Fibroblast of lung (primary cell): ENCODE data around the gene OLA1. TPM values are rescaled to one million over a fixed set of nuclear protein-coding genes. Genes with fewer than 3 reads are reported as not detected.

Source experiments
- DNase-seq, 2 donors: peaks; one replicate each; pipeline versions ENCODE4 v3.0.0 to v3.0.0-alpha.2; 2010; ENCODE audit warnings: low read depth in 2 of 2
- H2AFZ ChIP-seq: 2 replicates; pipeline ENCODE4 v1.5.1; 2012; ENCODE audit warnings: low read length, control low read depth, inconsistent platforms
- H3K27ac ChIP-seq: 2 replicates; pipeline ENCODE4 v1.5.1; 2011; ENCODE audit warnings: low read length, control low read depth; ENCODE audit not compliant: insufficient read depth
- H3K27me3 ChIP-seq: 2 replicates; pipeline ENCODE4 v1.5.1; 2011; ENCODE audit warnings: mild to moderate bottlenecking, low read length; ENCODE audit not compliant: control insufficient read depth, insufficient read depth
- H3K36me3 ChIP-seq: 2 replicates; pipeline ENCODE4 v1.5.1; 2011; ENCODE audit warnings: low read length; ENCODE audit not compliant: control insufficient read depth, insufficient read depth
- H3K4me1 ChIP-seq: 2 replicates; pipeline ENCODE4 v1.5.1; 2011; ENCODE audit warnings: low read length; ENCODE audit not compliant: control insufficient read depth, insufficient read depth; ENCODE audit errors: extremely low read depth
- H3K4me2 ChIP-seq: 2 replicates; pipeline ENCODE4 v1.5.1; 2011; ENCODE audit warnings: low read length, control low read depth; ENCODE audit not compliant: insufficient read depth; ENCODE audit errors: extremely low read depth
- H3K4me3 ChIP-seq, 4 experiments: fragments of 200-600 bp in 1 of 4; sonication (generic) in 1 of 4; replicated peaks in 1 of 4; 2 replicates each; pipeline ENCODE4 v1.5.1; 2011 to 2016; ENCODE audit warnings: low read length in 4 of 4, low read depth in 3 of 4, mild to moderate bottlenecking in 3 of 4, control low read depth in 2 of 4, inconsistent platforms in 1 of 4, mixed read lengths in 1 of 4; ENCODE audit not compliant: insufficient read depth in 1 of 4; ENCODE audit errors: control extremely low read depth in 1 of 4
- H3K79me2 ChIP-seq: 2 replicates; pipeline ENCODE4 v1.5.1; 2012; ENCODE audit warnings: mild to moderate bottlenecking, low read length, inconsistent platforms; ENCODE audit not compliant: control insufficient read depth, insufficient read depth
- H3K9ac ChIP-seq: 2 replicates; pipeline ENCODE4 v1.5.1; 2011; ENCODE audit warnings: mild to moderate bottlenecking, low read length, control low read depth; ENCODE audit not compliant: insufficient read depth
- H3K9me3 ChIP-seq: 2 replicates; pipeline ENCODE4 v1.5.1; 2012; ENCODE audit warnings: low read depth, low read length; ENCODE audit not compliant: control insufficient read depth, insufficient read depth
- H4K20me1 ChIP-seq: 2 replicates; pipeline ENCODE4 v1.5.1; 2011; ENCODE audit warnings: low read length; ENCODE audit not compliant: control insufficient read depth, insufficient read depth; ENCODE audit errors: extremely low read depth
- CTCF ChIP-seq, 2 donors: IDR thresholded peaks in 1 of 2; conservative IDR thresholded peaks in 1 of 2; 1 replicate in 1 of 2; 2 replicates in 1 of 2; pipeline ENCODE4 v1.5.1; 2011 to 2012; ENCODE audit warnings: low read length in 2 of 2, control low read depth in 1 of 2, inconsistent platforms in 1 of 2, low read depth in 1 of 2, mild to moderate bottlenecking in 1 of 2
- EZH2 ChIP-seq: IDR thresholded peaks from 2 replicates; pipeline ENCODE4 v1.5.1; 2012; ENCODE audit warnings: low read length, control low read depth, mild to moderate bottlenecking; ENCODE audit errors: missing control alignments
- polyA plus RNA-seq, 2 donors: library from polyadenylated mRNA; depleted of rRNA in 1 of 2; stranded (reverse) in 1 of 2; unstranded in 1 of 2; fragments of >200 nt; gene quantifications; 2 replicates each; pipeline ENCODE4 v1.2.1, GENCODE V29; 2011 to 2012; ENCODE audit warnings: missing spikeins in 1 of 2
- total RNA-seq: library from RNA; depleted of rRNA; stranded (reverse); fragments of >200 nt; gene quantifications from 2 replicates; pipeline ENCODE4 v1.2.1, GENCODE V29; 2014

Gene OLA1
- total and polyA plus RNA-seq, 2 donors (not counting 1 experiment from before 2014, with no cell fraction given), result 74.3 to 91.4 TPM

GRCh38 chr2:174058456-174058855 is 189.9 kb downstream of the OLA1 start:
- TF ChIP-seq EZH2 (no peak), CTCF (conservative IDR thresholded peaks at IDR 0.05 in 1 of 2, IDR thresholded peaks at IDR 0.05 in 1 of 2; ENCODE audit: low read depth in 1 of 2, low read length in 2 of 2) (no peak)
- Histone ChIP-seq H4K20me1 (no peaks in the 10 kb centered on the region), H2AFZ (no peak overlapping the region), H3K9me3 (no peaks in the 10 kb centered on the region), H3K9ac (no peak overlapping the region), H3K27ac (no peak overlapping the region), H3K79me2 (no peaks in the 10 kb centered on the region), H3K4me1 (peaks cover 2% of the 10 kb centered on the region), H3K4me2 (no peak overlapping the region), H3K36me3 (no peaks in the 10 kb centered on the region), H3K4me3 (no peak overlapping the region), H3K27me3 (no peaks in the 10 kb centered on the region)
- no peak for DNase-seq

GRCh38 chr2:174058026-174058425 is 190.3 kb downstream of the OLA1 start:
- no peak for TF ChIP-seq EZH2

GRCh38 chr2:174054926-174055325 is 193.4 kb downstream of the OLA1 start:
- no peaks in the 10 kb centered on the region for H3K79me2 ChIP-seq
- H3K27ac ChIP-seq, result no peak overlapping the region
- H3K9ac ChIP-seq, result no peak overlapping the region
- no peak overlapping the region for H3K4me2 ChIP-seq
- no peaks in the 10 kb centered on the region for H3K27me3 ChIP-seq
- H3K36me3 ChIP-seq, result no peaks in the 10 kb centered on the region
- peaks cover 17% of the 10 kb centered on the region for H3K4me1 ChIP-seq
- DNase-seq, result no peak
- TF ChIP-seq EZH2, result no peak
- TF ChIP-seq CTCF (conservative IDR thresholded peaks at IDR 0.05 in 1 of 2, IDR thresholded peaks at IDR 0.05 in 1 of 2; ENCODE audit: low read depth in 1 of 2, low read length in 2 of 2), result no peak
- H3K4me3 ChIP-seq, result no peak overlapping the region
- no peaks in the 10 kb centered on the region for H4K20me1 ChIP-seq
- H3K9me3 ChIP-seq, result no peaks in the 10 kb centered on the region
- no peak overlapping the region for H2AFZ ChIP-seq

More at GRCh38 chr2:174058026-174058425, 190.3 kb downstream of the OLA1 start:
- Histone ChIP-seq H3K79me2 (no peaks in the 10 kb centered on the region), H3K27ac (no peak overlapping the region), H3K27me3 (no peaks in the 10 kb centered on the region), H3K4me2 (no peak overlapping the region), H3K4me1 (peaks cover 2% of the 10 kb centered on the region), H3K9me3 (no peaks in the 10 kb centered on the region), H3K4me3 (no peak overlapping the region), H2AFZ (no peak overlapping the region), H4K20me1 (no peaks in the 10 kb centered on the region), H3K36me3 (no peaks in the 10 kb centered on the region), H3K9ac (no peak overlapping the region)
- peak in 1 of 2 donors; percentile 49 for DNase-seq
